GM19351 (cell line): ENCODE measurements around the gene KRT4.
"Not testable (repeated sequence)": the region's sequence is repeated elsewhere in the genome, so short reads cannot be mapped to it uniquely, and the experiment has no call there.

Experiments used
- ATAC-seq: cut with Tn5 transposase; IDR thresholded peaks from one replicate; pipeline ENCODE4 v1.9.1; 2021; ENCODE audit warnings: mild to moderate bottlenecking, moderate library complexity; ENCODE audit not compliant: unreplicated experiment

KRT4 gene

GRCh38 chr12:52776435-52776834 lies 37.5 kb downstream of the KRT4 start:
- no peak for ATAC-seq

DNA sequence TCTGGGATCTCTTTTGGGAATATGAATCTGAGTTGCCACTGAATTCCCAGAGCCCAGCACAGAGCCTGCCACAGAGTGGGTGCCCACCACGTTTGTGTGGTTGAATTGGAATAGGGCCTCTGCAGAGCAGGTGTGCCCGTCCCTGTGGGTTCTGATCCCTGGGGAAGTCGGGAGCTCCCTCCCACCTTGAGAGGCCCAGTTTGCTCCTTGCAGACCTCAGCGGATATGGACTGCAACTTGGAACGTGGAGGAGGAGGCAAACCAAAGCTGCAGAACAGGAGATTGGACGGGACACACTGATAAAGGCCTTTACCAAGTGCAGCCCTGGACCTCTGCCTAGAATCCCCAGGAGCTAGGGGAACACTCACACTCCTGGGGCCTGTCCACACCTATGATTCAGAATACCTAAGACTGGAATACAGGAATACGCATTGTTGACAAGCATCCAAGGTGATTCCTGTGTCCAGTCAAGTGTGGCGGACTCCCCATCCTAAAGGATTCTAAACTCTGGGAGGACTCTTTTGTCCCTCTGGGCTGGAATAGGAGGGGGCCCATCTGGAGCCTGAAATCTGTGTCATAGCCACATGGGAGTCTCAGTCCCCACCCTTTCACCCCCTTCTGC lies 39.2 kb downstream of the KRT4 start:
- no peak for ATAC-seq

DNA sequence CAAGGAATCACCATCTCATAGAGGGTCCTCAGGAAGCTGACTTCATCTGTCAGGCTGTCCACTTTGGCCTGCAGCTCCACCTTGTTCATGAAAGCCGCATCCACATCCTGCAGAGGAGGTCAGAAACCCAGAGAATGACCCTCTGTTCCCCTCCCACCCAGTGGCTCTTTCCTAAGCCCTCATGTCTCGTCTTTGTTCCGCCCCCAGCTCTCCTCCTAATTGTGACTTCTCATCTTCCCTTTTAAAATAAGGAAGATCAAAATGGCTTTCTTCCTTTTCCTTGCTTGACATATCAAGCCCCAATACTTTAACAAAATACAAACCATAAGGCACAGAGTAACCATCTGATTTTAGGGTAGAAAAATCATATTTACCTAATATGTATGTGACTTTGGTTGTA lies 41.1 kb downstream of the KRT4 start:
- ATAC-seq = no peak

DNA sequence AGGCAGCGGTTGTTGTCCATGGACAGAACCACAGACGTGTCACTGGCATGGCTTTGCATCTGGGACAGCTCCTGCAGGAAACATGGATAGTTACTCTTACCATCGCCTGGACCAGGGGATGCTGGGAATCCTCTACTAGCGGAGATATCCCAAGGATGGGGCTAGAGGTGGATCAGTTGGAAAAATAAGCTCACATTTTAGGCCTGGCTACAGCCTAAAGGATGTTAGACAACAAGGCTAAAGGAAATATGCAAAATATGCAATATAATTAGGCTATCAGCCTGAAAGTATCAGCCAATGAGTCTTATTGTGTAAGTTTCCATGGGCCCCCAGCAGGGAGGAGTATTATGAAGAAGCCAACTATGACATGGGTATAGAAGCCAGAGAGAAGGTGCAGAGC lies 41.7 kb downstream of the KRT4 start:
- no peak for ATAC-seq

- ATAC-seq = no peak
Measured at GRCh38 chr12:52771505-52771904, 42.4 kb downstream of the KRT4 start.

DNA sequence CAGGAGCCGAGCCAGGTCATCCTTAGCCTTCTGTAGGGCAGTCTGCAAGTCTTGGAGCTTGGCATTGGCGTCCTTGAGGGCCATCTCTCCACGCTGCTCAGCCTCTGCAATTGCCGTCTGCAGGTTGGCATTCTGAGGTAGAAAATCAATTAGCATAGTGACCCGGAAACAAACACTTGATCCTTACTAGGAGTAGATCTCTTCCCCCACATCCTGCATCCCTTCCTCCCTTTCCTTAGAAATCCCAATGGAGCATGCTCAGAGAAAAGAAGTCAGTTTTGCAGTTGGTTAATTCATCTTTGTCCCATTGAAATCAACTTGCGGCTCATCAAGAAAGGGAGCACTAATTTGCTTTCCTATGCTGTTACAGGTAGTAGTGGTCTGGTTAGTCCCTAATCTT lies 42.8 kb downstream of the KRT4 start:
- ATAC-seq = no peak

- ATAC-seq = no peak
Measured at GRCh38 chr12:52769946-52770345, 44.0 kb downstream of the KRT4 start.

DNA sequence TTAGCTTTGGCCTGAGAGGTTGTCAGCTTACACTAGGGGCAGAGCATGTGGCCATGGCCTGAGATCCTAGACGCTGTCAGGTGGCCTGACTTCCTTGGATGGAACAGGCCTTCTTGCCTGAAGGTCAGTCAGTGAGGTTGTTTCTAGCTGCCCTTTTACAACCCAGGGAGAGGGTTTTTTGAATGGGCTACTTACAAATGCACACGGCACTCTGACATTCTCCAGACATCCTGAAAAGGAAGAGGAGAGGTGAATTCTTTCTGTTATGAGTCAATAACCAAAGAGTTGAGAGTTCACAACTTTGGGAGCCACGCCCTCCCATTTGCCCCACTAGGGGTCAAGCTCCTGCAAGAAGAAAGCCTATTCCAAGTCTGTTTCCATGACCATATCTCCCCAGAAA lies 44.6 kb downstream of the KRT4 start:
- no peak for ATAC-seq

- ATAC-seq = no peak
Measured at GRCh38 chr12:52768479-52769200, 45.3 kb downstream of the KRT4 start.

DNA sequence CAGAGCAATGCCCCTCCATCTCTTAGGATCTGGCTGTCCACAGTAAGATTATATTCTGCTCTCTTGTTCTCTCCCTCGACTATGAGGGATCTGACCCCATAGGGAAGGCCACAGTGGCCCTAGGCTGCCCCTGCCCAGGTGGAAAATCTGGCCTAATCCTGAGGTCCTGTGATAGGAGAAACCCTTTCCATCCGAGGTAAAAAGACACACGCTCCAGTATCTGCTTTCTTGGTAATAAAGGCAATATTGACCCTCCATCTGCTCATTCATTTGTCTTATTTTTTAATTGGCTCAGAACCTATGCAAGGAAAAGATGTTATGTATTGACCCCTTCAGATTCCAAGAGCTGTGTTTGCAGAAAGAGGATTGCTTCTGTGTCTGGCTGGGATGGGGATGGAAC lies 46.5 kb downstream of the KRT4 start:
- ATAC-seq = no peak

DNA sequence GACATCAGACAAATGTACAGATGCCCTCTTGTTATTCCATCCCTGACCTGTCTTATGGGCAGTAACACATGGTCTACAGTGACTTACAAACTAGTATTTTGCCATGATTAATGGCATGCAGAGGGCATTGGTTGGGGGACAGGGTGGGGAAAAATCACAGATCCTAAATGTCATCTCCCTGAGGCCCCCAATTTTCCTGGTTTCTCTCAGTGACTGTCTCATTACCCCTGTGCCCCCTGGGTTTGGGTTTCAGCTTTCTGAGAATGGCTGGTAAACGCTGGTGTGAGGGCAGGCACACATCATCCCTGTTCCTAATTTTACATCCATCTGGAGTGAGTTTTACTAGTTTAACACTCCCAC lies 46.9 kb downstream of the KRT4 start:
- no peak for ATAC-seq

- no peak for ATAC-seq
Measured at GRCh38 chr12:52766351-52767019, 47.4 kb downstream of the KRT4 start.

- ATAC-seq = no peak
Measured at GRCh38 chr12:52765702-52766101, 48.2 kb downstream of the KRT4 start.

DNA sequence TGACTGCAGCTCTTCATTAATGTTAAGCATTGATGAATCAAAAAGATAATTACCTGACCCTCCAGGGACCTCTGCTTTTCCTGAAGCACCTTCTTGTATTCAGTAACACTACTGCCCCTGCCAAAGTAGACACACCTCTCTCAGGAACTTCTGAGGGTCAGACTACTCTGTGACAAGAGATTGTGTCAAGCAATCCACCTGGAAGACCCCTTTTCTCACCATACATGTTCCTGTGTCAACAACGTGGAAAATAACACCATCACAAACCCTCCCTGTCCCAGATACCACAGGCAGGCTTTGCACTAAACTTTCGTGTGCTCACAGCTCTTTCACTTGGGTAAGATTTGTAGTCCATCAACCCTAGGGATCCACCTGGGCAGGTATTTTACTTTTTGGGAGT lies 49.9 kb downstream of the KRT4 start:
- ATAC-seq = no peak

DNA sequence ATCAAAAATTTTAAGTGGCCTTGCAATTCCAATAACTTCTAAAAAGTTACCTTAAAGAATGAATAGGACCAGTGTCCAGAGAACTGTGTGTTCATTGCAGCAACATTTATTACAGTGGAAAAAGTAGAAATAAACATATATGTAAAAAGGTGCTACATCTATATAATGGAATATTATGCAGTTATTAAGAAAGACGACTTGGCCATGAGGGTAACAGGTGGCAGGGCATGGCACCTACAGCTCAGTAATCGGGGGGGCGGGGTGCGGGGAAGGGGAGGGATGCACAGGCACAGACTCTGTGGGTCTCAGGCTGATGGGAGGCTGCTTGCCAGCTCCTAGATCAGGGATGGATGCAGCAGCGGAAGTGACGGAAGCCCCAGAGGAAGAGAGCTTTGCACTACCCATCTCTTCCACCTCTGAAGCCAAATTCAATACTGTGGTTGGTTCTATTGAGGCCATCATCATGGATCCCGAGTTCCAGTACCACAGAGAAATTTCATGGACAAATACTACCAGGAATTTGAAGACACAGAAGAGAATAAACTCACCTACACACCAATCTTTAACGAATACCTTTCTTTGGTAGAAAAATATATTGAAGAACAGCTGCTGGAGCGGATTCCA lies 50.8 kb downstream of the KRT4 start:
- no peak for ATAC-seq

DNA sequence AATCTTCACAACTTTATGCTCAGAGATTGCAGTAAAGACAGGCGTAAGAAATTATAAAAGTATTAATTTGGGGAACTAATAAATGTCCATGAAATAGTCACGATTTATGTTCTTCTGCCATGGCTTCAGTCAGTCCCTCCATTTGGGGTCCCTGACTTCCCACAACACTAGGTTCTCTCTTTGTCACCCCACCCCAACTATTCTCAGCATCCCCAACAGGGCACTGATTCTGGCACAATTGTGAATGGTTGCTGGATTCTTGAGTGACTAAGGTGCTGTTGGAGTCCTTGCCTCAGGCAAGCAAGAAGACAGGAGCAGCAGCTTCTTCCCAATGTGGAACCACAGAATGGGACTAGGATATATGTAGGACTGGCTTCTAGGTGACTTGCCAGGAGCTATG lies 52.1 kb downstream of the KRT4 start:
- no peak for ATAC-seq

DNA sequence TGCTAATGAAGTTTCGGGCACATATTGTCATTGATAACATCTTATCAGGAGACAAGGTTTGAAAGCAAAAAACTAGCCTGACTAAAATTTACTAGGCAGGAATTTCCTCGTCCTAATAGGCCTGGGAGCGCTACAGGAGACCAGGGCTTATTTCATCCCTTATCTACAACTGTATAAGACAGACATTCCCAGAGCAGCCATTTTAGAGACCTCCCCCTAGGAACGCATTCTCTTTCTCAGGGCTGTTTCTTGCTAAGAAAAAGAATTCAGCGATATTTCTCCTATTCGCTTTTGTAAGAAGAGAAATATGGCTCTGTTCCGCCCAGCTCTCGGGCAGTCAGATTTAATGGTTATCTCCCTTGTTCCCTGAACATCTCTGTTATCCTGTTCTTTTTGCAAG lies 52.7 kb downstream of the KRT4 start:
- ATAC-seq = not testable (repeated sequence)

DNA sequence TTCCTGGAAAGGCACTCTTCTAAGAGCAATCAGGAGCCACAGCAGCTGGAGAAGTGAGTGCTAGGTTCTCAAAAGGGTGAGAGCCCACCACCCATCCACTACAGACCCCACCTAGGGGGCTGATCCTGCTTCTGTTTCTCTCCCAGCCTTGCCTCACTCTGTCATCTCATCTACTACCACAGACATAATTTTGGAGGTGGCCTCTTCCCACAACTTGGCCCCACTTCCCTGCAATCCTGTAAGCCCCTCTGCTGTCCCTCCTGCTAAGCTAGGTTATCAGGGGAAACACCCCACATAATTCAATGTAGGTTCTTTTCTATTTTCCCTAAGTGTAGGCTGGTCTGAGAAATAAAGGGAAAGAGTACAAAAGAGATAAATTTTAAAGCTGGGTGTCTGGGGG lies 53.3 kb downstream of the KRT4 start:
- no peak for ATAC-seq

- no peak for ATAC-seq
Measured at GRCh38 chr12:52759695-52760094, 54.2 kb downstream of the KRT4 start.

- ATAC-seq = no peak
Measured at GRCh38 chr12:52759218-52759617, 54.7 kb downstream of the KRT4 start.

DNA sequence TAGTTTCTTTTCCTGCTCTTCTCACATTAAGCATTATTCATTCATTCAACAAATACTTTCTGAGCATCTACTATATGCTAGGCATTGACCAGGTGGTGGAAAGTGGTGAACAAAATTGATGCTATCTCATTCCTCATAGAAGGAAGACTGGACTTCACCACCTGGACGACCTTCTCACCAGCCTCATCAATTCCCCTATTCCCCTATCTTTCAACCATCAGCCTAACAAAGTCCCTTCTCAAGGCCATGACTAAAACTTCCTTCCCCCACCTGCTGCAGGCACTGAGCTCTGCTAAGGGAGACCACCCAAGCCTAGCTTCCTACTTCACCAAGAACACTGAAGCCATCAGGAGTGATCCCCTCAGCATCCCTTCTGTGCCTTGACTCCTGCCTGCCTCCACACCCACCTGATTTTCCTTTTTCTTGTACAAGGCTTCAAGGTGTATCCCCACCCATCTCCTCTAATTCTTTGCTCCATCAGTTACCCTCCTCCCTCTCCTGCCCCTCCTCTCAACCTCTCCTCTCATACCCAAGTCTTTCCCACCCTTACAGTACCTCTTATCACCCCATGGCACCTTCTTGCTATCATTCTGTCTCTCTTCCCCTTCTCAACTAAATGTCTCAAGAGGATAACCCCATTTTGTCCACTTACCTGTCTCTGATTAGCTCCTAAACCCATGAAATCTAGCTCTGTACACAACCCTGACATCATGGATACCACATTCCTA lies 56.3 kb downstream of the KRT4 start:
- no peak for ATAC-seq
